ENCODE data around the gene APOBEC3B.
"Not testable (repeated sequence)": the region's sequence is repeated elsewhere in the genome, so short reads cannot be mapped to it uniquely, and the experiment has no call there.

The APOBEC3B gene

GRCh38 chr22:39039306-39040126 lies 57.4 kb downstream of the APOBEC3B start:
- DNase-seq = no peak

GRCh38 chr22:39040155-39040537 lies 58.0 kb downstream of the APOBEC3B start:
- not testable (repeated sequence) for DNase-seq

GRCh38 chr22:39040538-39041296 lies 58.6 kb downstream of the APOBEC3B start, which contains the start of gene APOBEC3F:
APOBEC3F (plus strand) TSS chr22:39040864; CDS start chr22:39040961, 97 bp downstream.
- DNase-seq = not testable (repeated sequence)

GRCh38 chr22:39041908-39042307 lies 59.8 kb downstream of the APOBEC3B start:
- DNase-seq = no peak

Measured in NCI-H748 treated with DMSO at 0.1 percent for 48 hours (cell line).